ENCODE results near the gene PCDHGC3.

The PCDHGC3 gene

GRCh38 chr5:141485321-141486055, 9.7 kb downstream of the PCDHGC3 start:
- H3K4me3 ChIP-seq (replicated peaks; ENCODE audit: insufficient read depth, low read length), result no peak overlapping the region
- DNase-seq (ENCODE audit: low read depth in 1 of 2, low spot score in 1 of 2), result no peak
- TF ChIP-seq CTCF (IDR thresholded peaks at IDR 0.05; ENCODE audit: insufficient read depth, low read length) (no peak), POLR2AphosphoS5 (IDR thresholded peaks at IDR 0.05; ENCODE audit: low read depth) (no peak), REST (IDR thresholded peaks at IDR 0.05; ENCODE audit: insufficient replicate concordance, low read depth) (no peak), SPI1 (IDR thresholded peaks at IDR 0.05; ENCODE audit: borderline replicate concordance, low read depth) (no peak), GABPA (IDR thresholded peaks at IDR 0.05; ENCODE audit: low read depth) (no peak)
- H3K27me3 ChIP-seq (ENCODE audit: insufficient read depth, poor library complexity, severe bottlenecking), result peaks cover 41% of the 10 kb centered on the region
- H3K27ac ChIP-seq (replicated peaks), result no peak overlapping the region

GRCh38 chr5:141486091-141486490, 10.3 kb downstream of the PCDHGC3 start:
- no peak for DNase-seq (ENCODE audit: low read depth in 1 of 2, low spot score in 1 of 2)
- Histone ChIP-seq H3K4me3 (replicated peaks; ENCODE audit: insufficient read depth, low read length) (no peak overlapping the region), H3K27ac (replicated peaks) (no peak overlapping the region), H3K27me3 (ENCODE audit: insufficient read depth, poor library complexity, severe bottlenecking) (peaks cover 41% of the 10 kb centered on the region)
- TF ChIP-seq SPI1 (IDR thresholded peaks at IDR 0.05; ENCODE audit: borderline replicate concordance, low read depth), result no peak
- TF ChIP-seq CTCF (IDR thresholded peaks at IDR 0.05; ENCODE audit: insufficient read depth, low read length), result no peak
- TF ChIP-seq REST (IDR thresholded peaks at IDR 0.05; ENCODE audit: insufficient replicate concordance, low read depth), result no peak
- TF ChIP-seq GABPA (IDR thresholded peaks at IDR 0.05; ENCODE audit: low read depth), result no peak
- no peak for TF ChIP-seq POLR2AphosphoS5 (IDR thresholded peaks at IDR 0.05; ENCODE audit: low read depth)

GRCh38 chr5:141487131-141487530, 11.4 kb downstream of the PCDHGC3 start:
- H3K4me3 ChIP-seq (replicated peaks; ENCODE audit: insufficient read depth, low read length), result no peak overlapping the region
- TF ChIP-seq REST (IDR thresholded peaks at IDR 0.05; ENCODE audit: insufficient replicate concordance, low read depth), result no peak
- no peak for TF ChIP-seq SPI1 (IDR thresholded peaks at IDR 0.05; ENCODE audit: borderline replicate concordance, low read depth)
- no peak for TF ChIP-seq GABPA (IDR thresholded peaks at IDR 0.05; ENCODE audit: low read depth)
- no peak for TF ChIP-seq CTCF (IDR thresholded peaks at IDR 0.05; ENCODE audit: insufficient read depth, low read length)
- TF ChIP-seq POLR2AphosphoS5 (IDR thresholded peaks at IDR 0.05; ENCODE audit: low read depth), result no peak
- no peak for DNase-seq (ENCODE audit: low read depth in 1 of 2, low spot score in 1 of 2)
- H3K27me3 ChIP-seq (ENCODE audit: insufficient read depth, poor library complexity, severe bottlenecking), result peaks cover 51% of the 10 kb centered on the region
- H3K27ac ChIP-seq (replicated peaks), result no peak overlapping the region

Measured in HL-60 (cell line).